Activated CD4-positive, alpha-beta T cell treated with anti-CD3 and anti-CD28 coated beads, Interleukin-2, amount 50 U/mL, for 24 hours (primary cell): ENCODE measurements around the gene SLC16A7.
"Not testable (repeated sequence)": the region's sequence is repeated elsewhere in the genome, so short reads cannot be mapped to it uniquely, and the experiment has no call there.

ENCODE experiments used
- DNase-seq, 2 donors: peaks; one replicate each; pipeline ENCODE4 v3.0.0-alpha.2; 2020; ENCODE audit warnings: low read depth in 1 of 2, low spot score in 1 of 2

Gene SLC16A7

GRCh38 chr12:59734371-59734770 lies 138.5 kb downstream of the SLC16A7 start:
- no peak for DNase-seq

- DNase-seq = no peak
Observed at GRCh38 chr12:59735231-59735630, 139.4 kb downstream of the SLC16A7 start.

GRCh38 chr12:59736359-59736758 lies 140.5 kb downstream of the SLC16A7 start:
- no peak for DNase-seq

- DNase-seq = no peak
Observed at GRCh38 chr12:59736786-59737185, 141.0 kb downstream of the SLC16A7 start.

GRCh38 chr12:59737725-59738463 lies 142.1 kb downstream of the SLC16A7 start:
- no peak for DNase-seq

GRCh38 chr12:59742841-59743240 lies 147.0 kb downstream of the SLC16A7 start:
- no peak for DNase-seq

- no peak for DNase-seq
Observed at GRCh38 chr12:59744564-59744963, 148.7 kb downstream of the SLC16A7 start.

GRCh38 chr12:59751091-59751490 lies 155.3 kb downstream of the SLC16A7 start:
- not testable (repeated sequence) for DNase-seq

- DNase-seq = no peak
Observed at GRCh38 chr12:59761542-59761941, 165.7 kb downstream of the SLC16A7 start.

- no peak for DNase-seq
Observed at GRCh38 chr12:59763835-59764234, 168.0 kb downstream of the SLC16A7 start.

GRCh38 chr12:59768031-59768430 lies 172.2 kb downstream of the SLC16A7 start:
- DNase-seq = no peak

- DNase-seq = no peak
Observed at GRCh38 chr12:59780605-59781135, 184.8 kb downstream of the SLC16A7 start.

- no peak for DNase-seq
Observed at GRCh38 chr12:59787610-59788009, 191.8 kb downstream of the SLC16A7 start.

- DNase-seq = no peak
Observed at GRCh38 chr12:59792647-59793046, 196.8 kb downstream of the SLC16A7 start.

- no peak for DNase-seq
Observed at GRCh38 chr12:59803735-59804134, 207.9 kb downstream of the SLC16A7 start.

- DNase-seq = peak in 1 of 2 donors; percentile 9
Observed at GRCh38 chr12:59808317-59808910, 212.6 kb downstream of the SLC16A7 start.

GRCh38 chr12:59811991-59812390 lies 216.2 kb downstream of the SLC16A7 start:
- no peak for DNase-seq

GRCh38 chr12:59812716-59813115 lies 216.9 kb downstream of the SLC16A7 start:
- DNase-seq = no peak

GRCh38 chr12:59820594-59821011 lies 224.8 kb downstream of the SLC16A7 start:
- DNase-seq = no peak

- no peak for DNase-seq
Observed at GRCh38 chr12:59823567-59823966, 227.7 kb downstream of the SLC16A7 start.

- no peak for DNase-seq
Observed at GRCh38 chr12:59827767-59828166, 231.9 kb downstream of the SLC16A7 start.

GRCh38 chr12:59828521-59828920 lies 232.7 kb downstream of the SLC16A7 start:
- no peak for DNase-seq

GRCh38 chr12:59833408-59833807 lies 237.6 kb downstream of the SLC16A7 start:
- DNase-seq = no peak
